A549 (cell line): ENCODE results near the gene QKI. TPM values are rescaled to one million over a fixed set of nuclear protein-coding genes. Genes with fewer than 3 reads are reported as not detected.

Source experiments
- ATAC-seq, 2 experiments: fragments of 200-7000 bp in 1 of 2; fragments of >200 bp in 1 of 2; cut with Nextera tagmentation in 1 of 2; cut with Tn5 transposase in 1 of 2; 3 replicates each; pipeline versions ENCODE4 v1.8.0 to v1.9.1; 2018 to 2020; ENCODE audit warnings: mild to moderate bottlenecking in 1 of 2, moderate library complexity in 1 of 2
- CTCF ChIA-PET: fragments of 300-600 bp; sonication (Branson Sonifier 250); formaldehyde crosslinking; extraction: SDS; loops from one replicate; lab custom pipeline; 2021; ENCODE audit warnings: antibody characterized with exemption, inconsistent platforms; lab: Yijun Ruan, JAX
- POLR2A ChIA-PET: fragments of 350-600 bp; formaldehyde crosslinking; extraction: SDS; loops from one replicate; lab custom pipeline; 2021; ENCODE audit warnings: antibody characterized with exemption, inconsistent platforms; lab: Yijun Ruan, JAX
- DNase-seq, 2 experiments: peaks; one replicate each; pipeline versions ENCODE4 v3.0.0 to v3.0.0-alpha.2; 2011 to 2016; ENCODE audit warnings: low read depth in 1 of 2, low spot score in 1 of 2
- FAIRE-seq: peaks from 2 replicates; lab custom pipeline; 2011; peaks lifted over from hg19 to GRCh38; lab: Jason Lieb, UNC
- H3K27ac ChIP-seq, 2 experiments: fragments of >200 bp; sonication (Bioruptor Twin); formaldehyde crosslinking; 3 replicates each; pipeline ENCODE4 v1.5.1; 2016 to 2017
- H3K4me1 ChIP-seq: fragments of >200 bp; sonication (Bioruptor Twin); formaldehyde crosslinking; 3 replicates; pipeline ENCODE4 v1.6.1; 2016
- H3K4me2 ChIP-seq: fragments of >200 bp; sonication (Bioruptor Twin); formaldehyde crosslinking; 3 replicates; pipeline ENCODE4 v1.6.1; 2016
- H3K4me3 ChIP-seq: fragments of >200 bp; sonication (Bioruptor Twin); formaldehyde crosslinking; 3 replicates; pipeline ENCODE4 v1.5.1; 2016
- H3K9me3 ChIP-seq: fragments of >200 bp; sonication (Bioruptor Twin); formaldehyde crosslinking; 3 replicates; pipeline ENCODE4 v1.6.1; 2016
- BHLHE40 ChIP-seq: IDR thresholded peaks from 2 replicates; pipeline ENCODE4 v1.6.1; 2012; ENCODE audit warnings: low read depth, low read length, inconsistent platforms
- CBX2 ChIP-seq: fragments of 200-600 bp; sonication (generic); IDR thresholded peaks from 2 replicates; pipeline ENCODE4 v1.6.1; 2016; ENCODE audit warnings: low read depth, mild to moderate bottlenecking, borderline replicate concordance
- CBX8 ChIP-seq: fragments of 200-600 bp; sonication (generic); IDR thresholded peaks from 2 replicates; pipeline ENCODE4 v1.6.1; 2016
- CHD2 ChIP-seq: fragments of 150-350 bp; IDR thresholded peaks from 2 replicates; pipeline ENCODE4 v1.6.1; 2014; ENCODE audit warnings: low read length; ENCODE audit not compliant: partially characterized antibody
- EP300 ChIP-seq, 2 experiments: fragments of >200 bp; sonication (Bioruptor Twin); formaldehyde crosslinking; IDR thresholded peaks; 2 replicates in 1 of 2; 3 replicates in 1 of 2; pipeline ENCODE4 v1.6.1; 2016 to 2017
- ESRRA ChIP-seq: fragments of 150-350 bp; IDR thresholded peaks from 2 replicates; pipeline ENCODE4 v1.6.1; 2014; ENCODE audit warnings: mild to moderate bottlenecking, low read length, borderline replicate concordance
- FOSL2 ChIP-seq, 2 experiments: fragments of 450-650 bp in 1 of 2; fragments of >200 bp in 1 of 2; sonication (Bioruptor Twin) in 1 of 2; formaldehyde crosslinking; IDR thresholded peaks; 2 replicates each; pipeline versions ENCODE4 v1.5.0 to v1.6.1; 2016 to 2020; ENCODE audit warnings: mild to moderate bottlenecking in 1 of 2, moderate library complexity in 1 of 2
- FOXS1 ChIP-seq: fragments of 250-450 bp; sonication (Bioruptor Pico); IDR thresholded peaks from 2 replicates; pipeline ENCODE4 v1.5.0; 2020; ENCODE audit warnings: mild to moderate bottlenecking, moderate library complexity
- HOXA7 ChIP-seq: fragments of 250-450 bp; sonication (Bioruptor Pico); IDR thresholded peaks from 2 replicates; pipeline ENCODE4 v1.5.0; 2020; ENCODE audit warnings: mild to moderate bottlenecking, moderate library complexity
- HOXB13 ChIP-seq: fragments of 250-450 bp; sonication (Bioruptor Pico); IDR thresholded peaks from 2 replicates; pipeline ENCODE4 v1.5.0; 2020; ENCODE audit warnings: low read depth, mild to moderate bottlenecking, moderate library complexity
- JUN ChIP-seq, 2 experiments: fragments of >200 bp; sonication (Bioruptor Twin); formaldehyde crosslinking; IDR thresholded peaks; 2 replicates in 1 of 2; 3 replicates in 1 of 2; pipeline ENCODE4 v1.6.1; 2016 to 2017
- KDM5A ChIP-seq: fragments of 200-600 bp; sonication (generic); IDR thresholded peaks from 2 replicates; pipeline ENCODE4 v1.6.1; 2016; ENCODE audit warnings: antibody characterized with exemption, mild to moderate bottlenecking
- MYC ChIP-seq: IDR thresholded peaks from 2 replicates; pipeline ENCODE4 v1.6.1; 2012; ENCODE audit warnings: mild to moderate bottlenecking, inconsistent platforms, low read length, improper control_type of control experiment, borderline replicate concordance
- NFE2L2 ChIP-seq: fragments of 150-350 bp; conservative IDR thresholded peaks from 2 replicates; pipeline ENCODE4 v1.6.1; 2014; ENCODE audit warnings: low read length
- POLR2A ChIP-seq: IDR thresholded peaks from 2 replicates; pipeline ENCODE4 v1.6.1; 2012; ENCODE audit warnings: mild to moderate bottlenecking, low read length
- RCOR1 ChIP-seq: fragments of 150-350 bp; IDR thresholded peaks from 2 replicates; pipeline ENCODE4 v1.6.1; 2014; ENCODE audit warnings: antibody characterized with exemption, low read length, low read depth
- TFCP2L1 ChIP-seq: fragments of 250-450 bp; sonication (Bioruptor Pico); IDR thresholded peaks from 2 replicates; pipeline ENCODE4 v1.5.0; 2021; ENCODE audit warnings: mild to moderate bottlenecking
- ZC3H11A ChIP-seq: fragments of 450-650 bp; IDR thresholded peaks from 2 replicates; pipeline ENCODE4 v1.6.1; 2014; ENCODE audit warnings: antibody characterized with exemption, mild to moderate bottlenecking
- WGBS: methylation state at CpG from one replicate; pipeline ENCODE4 v1.1.6; 2017; ENCODE audit errors: missing lambda C conversion rate; 5-methylcytosine and 5-hydroxymethylcytosine counted together
- polyA plus RNA-seq, 4 experiments: library from polyadenylated mRNA; depleted of rRNA in 3 of 4; stranded (reverse); fragments of >200 nt; fragmentation: RNase III in 1 of 4; extraction: RNeasy Plus Mini Kit Qiagen cat#74134 plus additional on column Dnase treatment in 1 of 4; gene quantifications; 2 replicates in 3 of 4; 3 replicates in 1 of 4; pipeline ENCODE4 v1.2.3, GENCODE V29; 2011 to 2017
- TF ChIP-seq, protein P1 (sequence below): fragments of >200 bp; sonication (Bioruptor Twin); formaldehyde crosslinking; IDR thresholded peaks from 2 replicates; pipeline ENCODE4 v1.6.1; 2016
- TF ChIP-seq, protein P2 (sequence below): fragments of 150-350 bp; IDR thresholded peaks from 2 replicates; pipeline ENCODE4 v1.6.1; 2014; ENCODE audit warnings: low read depth, mild to moderate bottlenecking, low read length
- TF ChIP-seq, protein P3 (sequence below): fragments of 200-600 bp; sonication (generic); IDR thresholded peaks from 2 replicates; pipeline ENCODE4 v1.6.1; 2016; ENCODE audit warnings: antibody characterized with exemption, mild to moderate bottlenecking, moderate library complexity

QKI gene
- polyA plus RNA-seq, 2 of the 4 experiments (the other 2 are of a cell fraction): 71.9 to 98.2 TPM

DNA sequence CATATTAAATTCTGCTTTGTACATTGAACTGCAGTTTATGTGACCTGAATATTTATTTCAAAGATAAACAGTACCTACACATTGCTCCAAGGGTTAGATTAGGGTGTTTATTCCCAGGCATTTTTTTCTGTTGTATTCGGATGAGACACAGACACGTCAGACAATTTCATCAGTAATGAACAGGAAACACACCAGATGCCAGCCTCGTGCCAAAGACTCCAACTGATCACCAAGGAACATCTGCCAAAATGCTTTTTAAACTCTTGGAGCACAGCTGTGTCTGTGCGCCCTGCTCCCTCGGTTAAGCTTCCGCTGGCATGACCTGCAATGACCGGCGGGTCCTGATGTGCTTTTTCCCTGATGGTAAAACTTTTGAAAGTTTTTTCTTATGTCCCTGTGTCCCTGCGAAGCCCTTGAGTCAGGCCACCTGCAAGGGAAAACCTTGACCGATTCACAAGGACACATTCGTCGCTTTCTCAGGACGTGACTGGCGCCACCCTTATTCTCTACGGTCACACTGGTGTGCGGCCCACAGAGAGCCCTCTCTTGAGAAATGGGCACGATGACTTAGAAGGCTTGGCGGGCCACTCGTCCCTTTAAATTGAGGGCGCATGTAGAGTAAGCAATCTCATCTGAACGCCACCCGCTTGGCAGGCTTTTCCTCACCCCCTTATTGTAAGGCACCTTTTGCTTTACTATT is 173.9 kb downstream of the QKI start:
- TF ChIP-seq FOSL2 (IDR thresholded peaks at IDR 0.05): no peak
- no peak for TF ChIP-seq FOSL2 (CRISPR knock-in tag; IDR thresholded peaks at IDR 0.05)
- TF ChIP-seq RCOR1: no peak
- TF ChIP-seq KDM5A: no peak
- no peak for TF ChIP-seq ESRRA
- no peak for TF ChIP-seq HOXA7 (CRISPR knock-in tag)
- TF ChIP-seq HOXB13 (CRISPR knock-in tag): no peak
- no peak for TF ChIP-seq POLR2A
- TF ChIP-seq, protein P1, sequence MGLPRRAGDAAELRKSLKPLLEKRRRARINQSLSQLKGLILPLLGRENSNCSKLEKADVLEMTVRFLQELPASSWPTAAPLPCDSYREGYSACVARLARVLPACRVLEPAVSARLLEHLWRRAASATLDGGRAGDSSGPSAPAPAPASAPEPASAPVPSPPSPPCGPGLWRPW: no peak
- no peak for TF ChIP-seq ZC3H11A
- no peak for TF ChIP-seq CBX8
- TF ChIP-seq BHLHE40: no peak
- TF ChIP-seq FOXS1 (CRISPR knock-in tag): no peak
- TF ChIP-seq EP300 (IDR thresholded peaks at IDR 0.05): no peak
- 91% methylated on average over 22 of the region's 22 CpGs for WGBS
- peaks cover 8% of the 10 kb centered on the region; the same call in 1 of the 3 replicates for H3K9me3 ChIP-seq
- FAIRE-seq (no peak), DNase-seq (no peak), ATAC-seq (no peak)
- H3K4me2 ChIP-seq: peak overlapping the region; percentile 33; the same call in 2 of the 3 replicates
- H3K4me3 ChIP-seq: no peak overlapping the region
- POLR2A ChIA-PET: no interaction called here
- CTCF ChIA-PET: no interaction called here
- H3K27ac ChIP-seq: peak overlapping the region; percentile 32 to 59; a peak in 5 of 6 replicates
- peaks cover 24% of the 10 kb centered on the region for H3K4me1 ChIP-seq

DNA sequence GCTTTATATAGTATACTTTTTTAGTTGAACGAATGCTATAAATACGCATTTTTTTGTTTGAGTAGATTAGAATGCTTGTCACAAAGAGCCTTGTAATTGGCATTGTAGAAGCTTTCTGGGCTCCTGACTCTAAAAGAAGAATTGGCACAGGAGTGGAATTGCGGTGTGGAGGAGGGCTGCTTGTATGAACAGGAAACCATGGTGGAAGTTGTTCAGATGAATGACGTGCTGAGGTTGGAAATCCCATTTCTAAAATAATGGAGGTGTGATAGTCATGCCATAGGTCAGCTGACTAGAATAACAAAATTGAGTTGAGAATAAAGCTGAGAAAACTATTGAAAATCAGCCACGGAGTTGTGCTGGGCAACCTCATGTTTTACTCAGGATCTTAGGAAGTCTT is 174.9 kb downstream of the QKI start:
- POLR2A ChIA-PET: no interaction called here
- ATAC-seq (no peak), FAIRE-seq (no peak)
- Histone ChIP-seq H3K9me3 (peaks cover 8% of the 10 kb centered on the region; the same call in 1 of the 3 replicates), H3K4me3 (no peak overlapping the region), H3K27ac (no peak overlapping the region)
- WGBS: 86% methylated on average over 5 of the region's 5 CpGs
- TF ChIP-seq CHD2: no peak
- no peak for TF ChIP-seq CBX8
- TF ChIP-seq ZC3H11A: no peak
- TF ChIP-seq, protein P2, sequence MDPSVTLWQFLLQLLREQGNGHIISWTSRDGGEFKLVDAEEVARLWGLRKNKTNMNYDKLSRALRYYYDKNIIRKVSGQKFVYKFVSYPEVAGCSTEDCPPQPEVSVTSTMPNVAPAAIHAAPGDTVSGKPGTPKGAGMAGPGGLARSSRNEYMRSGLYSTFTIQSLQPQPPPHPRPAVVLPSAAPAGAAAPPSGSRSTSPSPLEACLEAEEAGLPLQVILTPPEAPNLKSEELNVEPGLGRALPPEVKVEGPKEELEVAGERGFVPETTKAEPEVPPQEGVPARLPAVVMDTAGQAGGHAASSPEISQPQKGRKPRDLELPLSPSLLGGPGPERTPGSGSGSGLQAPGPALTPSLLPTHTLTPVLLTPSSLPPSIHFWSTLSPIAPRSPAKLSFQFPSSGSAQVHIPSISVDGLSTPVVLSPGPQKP: no peak
- no peak for TF ChIP-seq HOXA7 (CRISPR knock-in tag)
- no peak for TF ChIP-seq NFE2L2
- TF ChIP-seq KDM5A: no peak
- TF ChIP-seq, protein P3, sequence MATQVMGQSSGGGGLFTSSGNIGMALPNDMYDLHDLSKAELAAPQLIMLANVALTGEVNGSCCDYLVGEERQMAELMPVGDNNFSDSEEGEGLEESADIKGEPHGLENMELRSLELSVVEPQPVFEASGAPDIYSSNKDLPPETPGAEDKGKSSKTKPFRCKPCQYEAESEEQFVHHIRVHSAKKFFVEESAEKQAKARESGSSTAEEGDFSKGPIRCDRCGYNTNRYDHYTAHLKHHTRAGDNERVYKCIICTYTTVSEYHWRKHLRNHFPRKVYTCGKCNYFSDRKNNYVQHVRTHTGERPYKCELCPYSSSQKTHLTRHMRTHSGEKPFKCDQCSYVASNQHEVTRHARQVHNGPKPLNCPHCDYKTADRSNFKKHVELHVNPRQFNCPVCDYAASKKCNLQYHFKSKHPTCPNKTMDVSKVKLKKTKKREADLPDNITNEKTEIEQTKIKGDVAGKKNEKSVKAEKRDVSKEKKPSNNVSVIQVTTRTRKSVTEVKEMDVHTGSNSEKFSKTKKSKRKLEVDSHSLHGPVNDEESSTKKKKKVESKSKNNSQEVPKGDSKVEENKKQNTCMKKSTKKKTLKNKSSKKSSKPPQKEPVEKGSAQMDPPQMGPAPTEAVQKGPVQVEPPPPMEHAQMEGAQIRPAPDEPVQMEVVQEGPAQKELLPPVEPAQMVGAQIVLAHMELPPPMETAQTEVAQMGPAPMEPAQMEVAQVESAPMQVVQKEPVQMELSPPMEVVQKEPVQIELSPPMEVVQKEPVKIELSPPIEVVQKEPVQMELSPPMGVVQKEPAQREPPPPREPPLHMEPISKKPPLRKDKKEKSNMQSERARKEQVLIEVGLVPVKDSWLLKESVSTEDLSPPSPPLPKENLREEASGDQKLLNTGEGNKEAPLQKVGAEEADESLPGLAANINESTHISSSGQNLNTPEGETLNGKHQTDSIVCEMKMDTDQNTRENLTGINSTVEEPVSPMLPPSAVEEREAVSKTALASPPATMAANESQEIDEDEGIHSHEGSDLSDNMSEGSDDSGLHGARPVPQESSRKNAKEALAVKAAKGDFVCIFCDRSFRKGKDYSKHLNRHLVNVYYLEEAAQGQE: no peak
- no peak for TF ChIP-seq JUN (IDR thresholded peaks at IDR 0.05)
- TF ChIP-seq TFCP2L1 (CRISPR knock-in tag): no peak
- TF ChIP-seq CBX2: no peak
- no peak for TF ChIP-seq MYC
- TF ChIP-seq, all 56 proteins: peak for 0
- H3K4me2 ChIP-seq: no peak overlapping the region
- peaks cover 24% of the 10 kb centered on the region for H3K4me1 ChIP-seq
- no peak for DNase-seq
- CTCF ChIA-PET: no interaction called here
